Stomach (tissue), 9 donors: Measurements from ENCODE around the gene UMOD. TPM values are rescaled to one million over a fixed set of nuclear protein-coding genes. Genes with fewer than 3 reads are reported as not detected.

Source experiments
- DNase-seq, 2 donors: peaks; one replicate each; pipeline versions ENCODE4 v3.0.0 to v3.0.0-alpha.2; 2013 to 2019
- H3K27ac ChIP-seq, 5 donors: fragments of 200-600 bp in 4 of 5; sonication (generic) in 4 of 5; one replicate each; pipeline ENCODE4 v1.5.1; 2013 to 2019; ENCODE audit warnings: mild to moderate bottlenecking in 1 of 5, moderate library complexity in 1 of 5
- H3K27me3 ChIP-seq, 3 donors: fragments of 200-600 bp; sonication (generic); one replicate each; pipeline ENCODE4 v1.5.1; 2017 to 2019; ENCODE audit warnings: mixed run types in 1 of 3
- H3K36me3 ChIP-seq, 4 donors: fragments of 200-600 bp; sonication (generic); 1 replicate in 3 of 4; 2 replicates in 1 of 4; pipeline ENCODE4 v1.5.1; 2016 to 2019
- H3K4me1 ChIP-seq, 4 donors: fragments of 200-600 bp; sonication (generic); one replicate each; pipeline ENCODE4 v1.5.1; 2016 to 2019
- H3K4me3 ChIP-seq, 4 donors: fragments of 200-600 bp; sonication (generic) in 3 of 4; one replicate each; pipeline ENCODE4 v1.5.1; 2016 to 2019; ENCODE audit warnings: mild to moderate bottlenecking in 1 of 4
- H3K9me3 ChIP-seq, 4 donors: fragments of 200-600 bp; sonication (generic); one replicate each; pipeline ENCODE4 v1.5.1; 2016 to 2019
- EP300 ChIP-seq: sonication (generic); formaldehyde crosslinking; IDR thresholded peaks from one replicate; pipeline ENCODE4 v1.6.1; 2017; ENCODE audit warnings: antibody characterized with exemption
- POLR2A ChIP-seq, 4 donors: fragments of 450-650 bp; IDR thresholded peaks; one replicate each; pipeline ENCODE4 v1.6.1; 2016; ENCODE audit warnings: antibody characterized with exemption in 4 of 4, control low read depth in 2 of 4, mild to moderate bottlenecking in 1 of 4, moderate library complexity in 1 of 4
- POLR2AphosphoS5 ChIP-seq, 3 donors: sonication (generic); formaldehyde crosslinking; IDR thresholded peaks; one replicate each; pipeline ENCODE4 v1.6.1; 2016; ENCODE audit warnings: antibody characterized with exemption in 3 of 3
- WGBS, 5 donors: extraction: QIAGEN DNeasy Blood & Tissue Kit in 3 of 5; methylation state at CpG; one replicate each; pipeline versions ENCODE4 v1.1.5 to v1.1.7; 2013 to 2018; 5-methylcytosine and 5-hydroxymethylcytosine counted together
- intact Hi-C: fragments of 100-400 bp; cut with DNase I; formaldehyde crosslinking; loops from one replicate; pipeline ENCODE4 v1.15.1; 2023; ENCODE audit warnings: low total_unique reads
- polyA plus RNA-seq, 3 donors: library from polyadenylated mRNA; stranded (reverse); fragments of 200-250 nt; gene quantifications; one replicate each; pipeline ENCODE4 v1.2.3, GENCODE V29; 2013
- total RNA-seq, 5 donors: library from RNA; depleted of rRNA; stranded (reverse); fragments of >200 nt; gene quantifications; one replicate each; pipeline versions ENCODE4 v1.1.0 to v1.2.3, GENCODE V29; 2014 to 2016
- TF ChIP-seq, protein P1 (sequence below), 7 experiments: fragments of 450-650 bp in 4 of 7; fragments of 200-600 bp in 3 of 7; sonication (generic) in 3 of 7; IDR thresholded peaks; one replicate each; pipeline ENCODE4 v1.5.1; 2016 to 2019; ENCODE audit warnings: antibody characterized with exemption in 7 of 7, control low read depth in 2 of 7, mild to moderate bottlenecking in 1 of 7
- donor health status: healthy with polysubstance abuse.
- donor health status: Bipolar disorder and iron deficiency.
- donor health status: healthy.

Gene UMOD
- total and polyA plus RNA-seq, 8 donors, result 0.25 to 3.0 (median 0.53) TPM; not detected in 3

DNA sequence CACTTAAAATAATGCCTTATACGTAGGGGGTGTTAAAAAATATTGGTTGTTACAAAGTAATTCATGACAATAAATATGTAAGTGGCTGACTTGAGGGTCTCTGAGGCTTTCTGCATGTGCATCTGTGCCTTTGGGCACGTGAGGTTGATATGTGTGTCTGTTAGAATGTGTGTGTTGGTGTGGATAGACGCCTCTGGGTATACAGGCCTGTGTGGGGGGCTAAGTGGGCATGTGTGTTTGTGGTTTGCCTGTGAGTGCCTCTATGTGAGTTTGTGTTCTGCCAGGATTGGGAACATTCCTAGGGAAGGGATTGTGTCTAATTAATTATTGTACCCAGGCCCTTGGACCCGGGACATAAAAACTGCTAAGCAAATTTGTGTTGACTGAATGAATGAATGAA lies 44.2 kb downstream of the UMOD start:
- DNase-seq, result no peak
- WGBS, 5 donors, result 74 to 82% (median 75%) methylated on average over 4 of the region's 4 CpGs
- no peaks in the 10 kb centered on the region for H3K9me3 ChIP-seq
- H3K27me3 ChIP-seq, result no peaks in the 10 kb centered on the region
- H3K27ac ChIP-seq, result no peak overlapping the region
- intact Hi-C loops, result no loop called here
- H3K4me3 ChIP-seq, result no peak overlapping the region
- TF ChIP-seq POLR2AphosphoS5 (IDR thresholded peaks at IDR 0.05) (no peak), POLR2A (IDR thresholded peaks at IDR 0.05) (no peak), EP300 (no peak)
- TF ChIP-seq, protein P1, sequence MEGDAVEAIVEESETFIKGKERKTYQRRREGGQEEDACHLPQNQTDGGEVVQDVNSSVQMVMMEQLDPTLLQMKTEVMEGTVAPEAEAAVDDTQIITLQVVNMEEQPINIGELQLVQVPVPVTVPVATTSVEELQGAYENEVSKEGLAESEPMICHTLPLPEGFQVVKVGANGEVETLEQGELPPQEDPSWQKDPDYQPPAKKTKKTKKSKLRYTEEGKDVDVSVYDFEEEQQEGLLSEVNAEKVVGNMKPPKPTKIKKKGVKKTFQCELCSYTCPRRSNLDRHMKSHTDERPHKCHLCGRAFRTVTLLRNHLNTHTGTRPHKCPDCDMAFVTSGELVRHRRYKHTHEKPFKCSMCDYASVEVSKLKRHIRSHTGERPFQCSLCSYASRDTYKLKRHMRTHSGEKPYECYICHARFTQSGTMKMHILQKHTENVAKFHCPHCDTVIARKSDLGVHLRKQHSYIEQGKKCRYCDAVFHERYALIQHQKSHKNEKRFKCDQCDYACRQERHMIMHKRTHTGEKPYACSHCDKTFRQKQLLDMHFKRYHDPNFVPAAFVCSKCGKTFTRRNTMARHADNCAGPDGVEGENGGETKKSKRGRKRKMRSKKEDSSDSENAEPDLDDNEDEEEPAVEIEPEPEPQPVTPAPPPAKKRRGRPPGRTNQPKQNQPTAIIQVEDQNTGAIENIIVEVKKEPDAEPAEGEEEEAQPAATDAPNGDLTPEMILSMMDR (IDR thresholded peaks at IDR 0.05), result no peak
- no peaks in the 10 kb centered on the region for H3K4me1 ChIP-seq
- H3K36me3 ChIP-seq, result no peaks in the 10 kb centered on the region

DNA sequence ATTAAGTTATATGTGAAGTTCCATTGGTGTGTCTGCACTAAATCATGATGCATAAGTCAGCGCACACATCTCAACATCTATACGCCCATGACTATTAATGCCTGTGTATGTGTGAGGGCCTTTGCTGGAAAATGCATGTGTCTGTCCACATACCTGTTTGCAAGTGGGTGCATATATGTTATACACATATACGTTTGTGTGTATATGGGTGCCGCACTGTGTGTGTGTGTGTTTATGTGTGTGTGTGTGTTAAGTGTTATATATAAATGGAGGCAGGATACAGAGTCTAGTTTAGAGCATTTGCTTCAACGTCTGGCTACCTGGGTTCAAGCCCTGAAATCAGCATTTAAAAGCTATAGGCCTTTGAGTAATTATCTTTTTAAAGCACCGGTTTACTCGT lies 44.7 kb downstream of the UMOD start:
- H3K27ac ChIP-seq, result no peak overlapping the region
- no peaks in the 10 kb centered on the region for H3K27me3 ChIP-seq
- no peaks in the 10 kb centered on the region for H3K4me1 ChIP-seq
- H3K4me3 ChIP-seq, result no peak overlapping the region
- WGBS, 5 donors, result 83 to 92% (median 86%) methylated on average over 7 of the region's 7 CpGs
- DNase-seq, result no peak
- intact Hi-C loops, result no loop called here
- TF ChIP-seq, protein P1 (IDR thresholded peaks at IDR 0.05), result no peak
- TF ChIP-seq POLR2A (IDR thresholded peaks at IDR 0.05) (no peak), EP300 (no peak), POLR2AphosphoS5 (IDR thresholded peaks at IDR 0.05) (no peak)
- no peaks in the 10 kb centered on the region for H3K9me3 ChIP-seq
- H3K36me3 ChIP-seq, result no peaks in the 10 kb centered on the region

DNA sequence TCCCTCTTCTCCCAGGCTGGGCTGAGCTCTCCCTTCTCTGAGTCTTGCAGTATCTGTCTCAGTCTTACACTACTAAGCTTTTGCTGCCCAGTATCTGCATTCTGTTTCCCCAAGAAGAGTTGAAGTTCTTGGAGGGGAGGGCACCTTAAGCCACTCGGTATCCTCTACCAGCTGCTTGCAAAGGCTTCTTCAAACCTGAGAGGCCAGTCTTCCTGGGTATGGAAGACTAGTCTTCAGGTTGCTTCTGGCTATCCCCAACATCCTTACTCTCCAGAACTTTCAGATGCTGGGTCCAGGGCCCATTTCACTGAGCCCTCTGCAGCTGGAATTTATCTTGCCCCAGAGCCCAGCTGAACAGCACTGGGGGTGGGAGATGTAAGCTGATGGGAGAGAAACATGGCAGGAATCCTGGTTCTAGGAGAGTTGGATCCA lies 45.3 kb downstream of the UMOD start:
- Histone ChIP-seq H3K4me1 (no peaks in the 10 kb centered on the region), H3K36me3 (no peaks in the 10 kb centered on the region), H3K27me3 (no peaks in the 10 kb centered on the region), H3K9me3 (no peaks in the 10 kb centered on the region), H3K4me3 (no peak overlapping the region), H3K27ac (no peak overlapping the region)
- WGBS, 5 donors, result 64 to 90% (median 71%) methylated on average over 1 of the region's 1 CpG
- DNase-seq, result no peak
- intact Hi-C loops, result no loop called here
- TF ChIP-seq, protein P1 (IDR thresholded peaks at IDR 0.05), result no peak
- TF ChIP-seq POLR2AphosphoS5 (IDR thresholded peaks at IDR 0.05), result no peak

DNA sequence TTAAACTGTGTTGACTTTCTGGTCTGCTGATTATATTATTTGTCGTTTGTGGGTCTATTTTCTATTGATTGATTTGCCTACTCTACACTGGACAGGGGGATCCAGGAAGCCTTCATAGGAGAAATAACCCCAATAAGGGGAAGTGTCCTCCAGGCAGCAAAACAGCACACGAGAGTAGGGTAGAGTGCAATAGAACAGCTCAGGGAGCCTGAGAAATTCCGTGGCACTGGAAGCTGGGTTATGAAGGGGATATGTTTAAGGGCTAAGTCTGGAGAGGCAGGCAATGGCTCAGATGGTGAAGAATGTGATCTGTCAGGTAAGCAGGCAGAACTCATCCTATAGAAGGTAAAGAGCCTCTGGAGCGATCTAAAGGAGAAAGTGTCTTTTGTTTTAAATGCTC lies 46.1 kb downstream of the UMOD start:
- no peak overlapping the region for H3K27ac ChIP-seq
- H3K4me1 ChIP-seq, result no peaks in the 10 kb centered on the region
- H3K9me3 ChIP-seq, result no peaks in the 10 kb centered on the region
- no peaks in the 10 kb centered on the region for H3K27me3 ChIP-seq
- TF ChIP-seq POLR2A (IDR thresholded peaks at IDR 0.05), result no peak
- TF ChIP-seq, protein P1 (IDR thresholded peaks at IDR 0.05), result no peak
- no peak for TF ChIP-seq POLR2AphosphoS5 (IDR thresholded peaks at IDR 0.05)
- no peak for TF ChIP-seq EP300
- H3K4me3 ChIP-seq, result no peak overlapping the region
- intact Hi-C loops, result no loop called here
- 52 to 64% (median 54%) methylated on average over 4 of the region's 4 CpGs for WGBS, 5 donors
- no peak for DNase-seq
- no peaks in the 10 kb centered on the region for H3K36me3 ChIP-seq
